GM19239 (cell line): ENCODE data around the gene GRPEL2.
"Not testable (repeated sequence)": the region's sequence is repeated elsewhere in the genome, so short reads cannot be mapped to it uniquely, and the experiment has no call there.

Experiments used
- DNase-seq: peaks from one replicate; pipeline ENCODE4 v3.0.0; 2011; ENCODE audit warnings: low spot score; ENCODE audit not compliant: insufficient read length
- FAIRE-seq: peaks from 2 replicates; lab custom pipeline; 2011; peaks lifted over from hg19 to GRCh38; lab: Jason Lieb, UNC

GRPEL2 gene

GRCh38 chr5:149391076-149391475 lies 45.8 kb downstream of the GRPEL2 start:
- not testable (repeated sequence) for DNase-seq, FAIRE-seq

GRCh38 chr5:149391524-149391923 lies 46.2 kb downstream of the GRPEL2 start:
- no peak for DNase-seq
- no peak for FAIRE-seq

GRCh38 chr5:149392718-149393117 lies 47.4 kb downstream of the GRPEL2 start:
- FAIRE-seq (no peak), DNase-seq (no peak)

- not testable (repeated sequence) for DNase-seq, FAIRE-seq
Observed at GRCh38 chr5:149394996-149395395, 49.7 kb downstream of the GRPEL2 start.

DNA sequence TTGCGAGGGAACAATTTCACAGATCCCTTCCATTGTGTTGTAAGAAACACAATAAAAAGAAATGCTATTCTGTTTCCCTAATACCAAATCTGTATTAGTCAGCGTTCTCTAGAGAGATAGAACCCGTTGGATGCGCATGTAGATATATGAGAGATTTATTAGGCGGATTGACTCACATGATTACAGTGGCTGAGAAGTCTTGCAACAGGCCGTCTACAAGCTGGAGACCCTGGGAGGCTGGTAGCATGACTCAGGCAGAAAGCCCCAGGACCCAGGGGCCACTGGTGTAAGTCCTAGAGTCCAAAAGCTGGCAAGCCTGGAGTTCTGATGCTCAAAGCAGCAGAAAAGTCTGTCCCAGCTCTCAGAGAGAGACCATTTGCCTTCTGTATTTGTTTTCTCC lies 52.2 kb downstream of the GRPEL2 start:
- FAIRE-seq (no peak), DNase-seq (no peak)

DNA sequence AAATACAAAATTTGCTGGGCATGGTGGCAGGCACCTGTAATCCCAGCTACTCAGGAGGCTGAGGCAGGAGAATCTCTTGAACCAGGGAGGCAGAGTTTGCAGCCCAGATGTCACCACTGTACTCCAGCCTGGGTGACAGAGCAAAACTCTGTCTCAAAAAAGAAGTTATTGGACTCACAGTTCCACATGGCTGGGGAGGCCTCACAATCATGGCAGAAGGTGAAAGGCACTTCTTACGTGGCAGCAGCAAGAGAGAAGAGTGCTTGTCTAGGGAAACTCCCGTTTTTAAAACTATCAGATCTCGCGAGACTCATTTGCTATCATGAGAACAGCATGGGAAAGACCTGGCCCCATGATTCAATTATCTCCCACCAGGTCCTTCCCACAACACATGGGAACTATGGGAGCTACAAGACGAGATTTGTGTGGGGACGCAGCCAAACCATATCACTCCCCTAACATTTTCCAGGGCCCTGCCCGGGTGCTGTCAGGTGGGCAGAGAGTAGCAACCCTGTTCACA lies 53.5 kb downstream of the GRPEL2 start:
- FAIRE-seq, DNase-seq: not testable (repeated sequence)

- no peak for FAIRE-seq
- no peak for DNase-seq
Observed at GRCh38 chr5:149399775-149400174, 54.5 kb downstream of the GRPEL2 start.

GRCh38 chr5:149400304-149400703 lies 55.0 kb downstream of the GRPEL2 start:
- no peak for FAIRE-seq
- DNase-seq, result no peak

GRCh38 chr5:149401051-149401450 lies 55.8 kb downstream of the GRPEL2 start:
- DNase-seq (no peak), FAIRE-seq (no peak)

DNA sequence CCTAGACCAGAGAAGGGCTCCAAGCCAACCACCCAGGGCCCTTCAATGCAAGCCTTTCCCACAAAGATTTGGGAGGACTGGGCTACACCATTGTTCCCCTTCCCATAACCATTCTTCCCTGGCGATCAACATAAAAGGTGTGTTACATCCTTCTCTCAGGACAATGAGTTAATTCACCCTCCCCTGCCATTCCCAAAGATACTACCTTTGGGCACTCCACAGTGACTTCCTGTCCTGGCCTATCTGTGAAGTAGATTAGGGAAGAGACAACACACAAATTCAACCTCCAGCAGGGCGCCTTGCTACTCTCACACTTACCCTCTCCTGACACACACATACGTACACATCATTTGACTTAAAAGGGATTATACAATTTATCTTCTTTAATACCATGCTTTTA lies 57.0 kb downstream of the GRPEL2 start:
- no peak for FAIRE-seq

More for the DNA sequence above, 57.0 kb downstream of the GRPEL2 start:
- no peak for DNase-seq
